Nasal cavity respiratory epithelium epithelial cell of viscerocranial mucosa (primary cell): ENCODE results near the gene TRMT10B. TPM values are rescaled to one million over a fixed set of nuclear protein-coding genes. Genes with fewer than 3 reads are reported as not detected.

ENCODE experiments used
- total RNA-seq: library from RNA; depleted of rRNA; stranded (reverse); fragments of >200 nt; gene quantifications from 2 replicates; pipeline ENCODE4 v1.2.3, GENCODE V29; 2014

The TRMT10B gene, protein sequence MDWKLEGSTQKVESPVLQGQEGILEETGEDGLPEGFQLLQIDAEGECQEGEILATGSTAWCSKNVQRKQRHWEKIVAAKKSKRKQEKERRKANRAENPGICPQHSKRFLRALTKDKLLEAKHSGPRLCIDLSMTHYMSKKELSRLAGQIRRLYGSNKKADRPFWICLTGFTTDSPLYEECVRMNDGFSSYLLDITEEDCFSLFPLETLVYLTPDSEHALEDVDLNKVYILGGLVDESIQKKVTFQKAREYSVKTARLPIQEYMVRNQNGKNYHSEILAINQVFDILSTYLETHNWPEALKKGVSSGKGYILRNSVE
- 3.8 and 5.7 TPM in 2 replicates for total RNA-seq

DNA sequence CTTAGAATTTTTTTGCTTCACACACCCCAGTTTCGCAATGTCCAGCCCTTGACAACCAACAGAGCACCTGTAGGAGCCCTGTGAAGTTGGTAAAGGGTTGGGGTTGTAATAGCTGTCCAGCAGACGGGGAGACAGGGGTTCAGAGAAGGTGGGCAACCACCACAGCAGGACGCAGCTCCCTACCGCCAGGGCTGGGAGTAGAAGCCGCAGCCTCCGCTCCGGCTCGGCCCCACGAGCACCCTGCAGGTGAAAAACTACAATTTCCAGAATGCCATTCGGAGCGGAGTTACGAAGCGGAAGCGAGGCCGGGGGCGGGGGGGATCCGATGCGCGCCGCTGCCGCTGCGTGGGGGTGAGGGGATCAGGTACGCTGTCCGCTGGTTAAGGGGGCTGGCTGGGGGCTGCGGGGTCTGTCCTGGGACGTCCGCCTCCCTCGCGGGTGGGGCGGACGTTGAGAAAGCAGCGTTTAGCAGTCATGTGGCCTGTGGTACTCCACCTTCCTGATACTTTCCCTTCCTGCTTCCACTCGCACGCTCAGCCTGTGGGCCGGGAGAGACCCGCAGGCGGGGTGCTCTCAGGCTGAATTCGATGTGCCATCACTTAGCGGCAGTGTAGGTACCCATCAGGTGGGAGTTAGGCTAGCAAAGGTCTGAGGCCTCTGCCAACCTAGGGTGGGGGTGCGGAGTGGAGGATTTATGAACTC, at the start of gene TRMT10B:
Gene TRMT10B (plus strand): TSS at position 317 of the 702 bp plus-strand sequence. CDS start 8,127 bp downstream, outside the sequence.

DNA sequence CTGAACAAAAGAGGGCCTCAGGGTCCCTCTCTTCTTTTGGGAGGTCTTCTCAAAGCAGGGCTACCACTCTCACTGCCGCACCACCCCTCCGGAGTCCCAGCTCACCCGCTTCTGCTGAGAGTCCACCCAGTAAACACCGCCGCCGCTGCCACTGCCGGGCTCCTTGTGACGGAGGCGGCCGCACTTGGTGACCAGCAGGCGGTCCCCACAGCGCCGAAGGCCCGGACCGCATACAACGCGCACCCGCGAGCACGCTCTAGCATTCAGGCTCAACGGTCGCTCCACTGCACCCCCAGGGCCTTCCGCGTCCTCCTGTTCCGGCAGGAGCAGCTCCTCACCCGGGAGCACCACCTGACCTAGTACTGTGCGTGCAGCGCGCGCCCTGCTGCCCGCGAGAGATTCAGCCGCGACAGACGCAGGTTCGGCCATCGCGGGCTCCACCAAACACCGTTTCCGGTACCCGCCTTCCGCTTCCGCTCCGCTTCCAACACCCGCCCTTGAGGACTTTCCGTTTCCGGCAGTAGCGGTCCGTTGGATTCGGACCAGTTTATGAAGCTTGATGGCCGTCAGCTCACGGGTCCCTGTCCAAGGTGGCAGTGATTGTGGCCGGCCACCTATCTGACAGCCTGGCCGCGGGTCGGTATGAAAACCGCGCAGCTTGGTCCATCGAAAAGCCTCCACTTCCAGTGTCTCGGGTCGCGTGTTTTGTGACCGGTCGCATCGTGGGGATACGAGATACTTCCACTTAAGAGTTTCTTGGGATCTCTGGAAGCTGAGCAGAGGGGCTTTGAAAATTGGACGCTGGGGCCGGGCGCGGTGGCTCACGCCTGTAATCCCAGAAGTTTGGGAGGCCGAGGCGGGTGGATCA, 31.2 kb downstream of the TRMT10B start, which contains the start of gene EXOSC3:
Gene EXOSC3 (minus strand): TSS at position 449 of the 868 bp plus-strand sequence. CDS start 20 bp downstream, at position 429.

DNA sequence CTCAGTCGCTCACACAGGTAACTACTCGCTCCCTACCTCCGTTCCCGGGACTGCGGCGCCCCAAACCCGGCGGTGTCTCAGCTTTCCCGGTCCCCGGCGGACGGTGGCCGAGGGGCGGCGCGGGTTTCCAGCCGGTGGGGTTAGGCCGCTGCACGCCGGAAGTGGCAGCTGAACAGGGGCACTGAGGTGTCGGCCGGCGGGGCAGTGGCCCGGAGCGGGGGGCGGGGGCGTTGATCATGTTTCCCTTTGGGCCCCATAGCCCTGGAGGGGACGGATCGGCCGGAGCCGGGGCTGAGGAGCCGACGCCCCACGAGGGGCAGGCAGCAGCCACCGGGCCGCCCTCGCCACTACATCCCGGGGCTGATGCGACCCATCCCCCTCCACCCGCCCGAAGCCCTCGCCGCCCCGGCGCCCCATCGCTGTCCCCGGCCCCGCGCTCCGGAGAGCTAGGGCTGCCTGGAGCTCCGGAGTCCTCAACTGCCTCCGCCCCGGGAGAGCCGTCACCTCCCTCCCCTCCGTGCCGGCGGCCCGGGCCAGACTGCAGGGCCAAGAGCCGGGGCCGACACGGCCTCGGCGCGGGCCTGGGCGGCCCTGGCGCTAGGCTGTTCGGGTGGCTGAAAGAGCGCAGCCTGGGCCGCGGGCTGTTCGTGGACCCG, 47.2 kb downstream of the TRMT10B start, which contains the start of gene DCAF10:
Gene DCAF10 (plus strand): TSS at position 167 of the 656 bp plus-strand sequence. CDS start 70 bp downstream, at position 237.

Other genes starting within 250 kb of the TRMT10B start
- 6.2 and 9.8 TPM in 2 replicates for gene FBXO10, start 177.4 kb upstream of the TRMT10B start, total RNA-seq
- 136 and 138 TPM in 2 replicates for gene TOMM5, start 161.2 kb upstream of the TRMT10B start, total RNA-seq
- gene FRMPD1, start 102.9 kb upstream of the TRMT10B start, total RNA-seq = under 0.01 and 0.07 TPM in 2 replicates
- 27.0 and 32.3 TPM in 2 replicates for gene EXOSC3, start 31.3 kb downstream of the TRMT10B start, total RNA-seq
- 31.8 and 85.6 TPM in 2 replicates for gene DCAF10, start 47.0 kb downstream of the TRMT10B start, total RNA-seq
- gene SLC25A51, start 150.3 kb downstream of the TRMT10B start, total RNA-seq = 100 and 101 TPM in 2 replicates